GM04503 (cell line): Measurements from ENCODE around the gene GUCY1B1.

Experiments
- DNase-seq: peaks from one replicate; pipeline ENCODE4 v3.0.0-alpha.2; 2012; ENCODE audit warnings: low read depth

The GUCY1B1 gene

DNA sequence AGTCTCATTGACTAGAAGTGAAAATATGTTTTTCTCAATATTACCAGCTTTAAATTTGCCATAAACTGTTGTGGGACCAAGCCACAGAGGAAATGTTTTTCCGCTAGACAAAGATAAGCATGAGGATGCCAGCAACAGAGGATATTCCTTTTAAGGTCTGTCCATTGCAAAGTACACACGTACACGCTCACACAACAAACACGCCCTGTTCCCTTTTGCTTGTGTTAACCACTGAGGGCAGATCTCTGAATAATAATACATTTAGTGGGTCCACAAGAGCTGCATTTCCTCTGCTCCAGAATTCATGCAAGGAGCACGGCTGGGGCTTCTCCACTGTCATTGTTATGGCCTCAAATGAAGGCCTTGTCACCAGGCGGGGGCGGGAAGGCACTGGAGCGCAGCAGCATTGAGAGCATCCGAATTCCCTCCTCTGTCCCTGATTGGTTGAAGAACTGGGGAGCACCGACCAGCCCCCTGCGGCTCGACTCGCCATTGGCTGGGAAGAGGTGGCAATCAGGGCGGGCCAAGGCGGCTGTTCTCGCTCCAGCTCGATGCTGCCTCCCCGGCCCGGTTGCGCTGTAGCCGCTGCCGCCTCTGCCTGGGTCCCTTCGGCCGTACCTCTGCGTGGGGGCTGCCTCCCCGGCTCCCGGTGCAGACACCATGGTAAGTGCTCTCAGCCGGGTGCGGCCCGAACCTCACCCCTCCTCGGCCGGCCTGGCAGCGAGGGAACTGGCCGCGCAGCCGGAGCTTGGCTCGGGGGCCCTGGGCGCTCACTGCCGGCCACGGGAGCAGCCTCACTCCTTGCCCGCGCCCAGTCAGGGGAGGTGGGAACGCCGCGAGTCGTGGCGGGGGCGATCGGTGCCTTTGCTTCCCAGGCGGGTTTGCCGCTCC is at the start of gene GUCY1B1:
Gene GUCY1B1, plus strand, starts transcription at position 541 of the 891 bp plus-strand sequence. Its CDS starts 120 bp downstream, at position 661.
- peak; percentile 64 for DNase-seq

DNA sequence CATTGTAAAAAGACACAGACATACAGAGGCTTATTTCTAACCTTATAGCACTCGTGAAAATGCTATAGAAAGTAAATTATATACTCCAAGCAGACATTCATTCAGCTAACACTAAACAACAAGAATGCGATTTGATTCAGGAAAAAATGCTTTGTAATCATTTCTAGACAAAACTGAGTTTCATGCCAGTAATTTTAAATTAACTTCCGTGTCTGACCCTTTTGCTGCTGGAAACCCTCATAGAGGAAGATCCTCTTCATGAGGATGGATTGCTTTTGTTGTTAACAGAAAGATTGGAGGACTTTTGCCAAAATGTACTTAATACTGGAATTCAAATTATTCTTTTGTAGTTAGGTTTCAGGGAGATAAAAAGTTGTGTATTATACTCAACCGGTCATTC is 48.9 kb upstream of the GUCY1B1 start:
- no peak for DNase-seq

DNA sequence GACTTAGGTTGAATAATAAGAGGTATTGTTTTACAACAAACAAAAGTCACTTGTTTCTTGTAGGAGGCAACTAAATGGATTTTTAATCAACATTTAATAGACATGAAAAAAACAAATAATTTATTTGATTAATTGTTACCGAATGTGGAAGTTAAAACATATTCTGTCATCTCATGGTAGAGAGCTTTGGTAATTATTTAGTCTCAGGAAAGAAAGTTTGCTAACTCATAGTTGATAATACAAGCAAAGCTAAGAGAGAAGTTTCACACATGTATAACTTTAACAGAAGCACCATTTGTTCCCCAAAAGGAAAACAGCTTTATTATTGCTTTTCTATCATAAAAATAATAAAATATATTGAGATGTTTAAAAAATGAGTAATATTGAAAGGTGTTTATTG is 47.3 kb upstream of the GUCY1B1 start:
- DNase-seq: no peak

GRCh38 chr4:155712846-155713245 is 46.0 kb upstream of the GUCY1B1 start:
- no peak for DNase-seq

DNA sequence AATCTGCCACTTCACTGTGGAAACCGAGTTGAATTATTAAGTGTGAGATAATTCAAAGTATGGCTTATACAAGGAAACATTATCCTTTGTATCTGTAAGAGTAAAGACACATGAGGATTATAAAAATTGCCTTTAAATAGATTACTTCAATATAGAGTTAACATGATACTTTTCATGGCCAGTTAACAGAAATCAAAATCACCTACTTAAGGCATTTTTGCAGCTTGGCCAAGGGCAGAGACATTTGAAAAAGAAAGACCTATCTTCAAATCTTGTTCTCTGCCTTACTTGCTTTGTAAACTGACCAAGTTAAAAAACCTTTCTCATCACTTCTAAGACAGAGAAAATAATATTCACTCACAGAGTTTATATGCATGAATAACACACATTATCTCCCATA is 44.9 kb upstream of the GUCY1B1 start:
- no peak for DNase-seq

- no peak for DNase-seq
Measured at GRCh38 chr4:155722336-155722735, 36.5 kb upstream of the GUCY1B1 start.

GRCh38 chr4:155722816-155723499 is 35.9 kb upstream of the GUCY1B1 start:
- no peak for DNase-seq

DNA sequence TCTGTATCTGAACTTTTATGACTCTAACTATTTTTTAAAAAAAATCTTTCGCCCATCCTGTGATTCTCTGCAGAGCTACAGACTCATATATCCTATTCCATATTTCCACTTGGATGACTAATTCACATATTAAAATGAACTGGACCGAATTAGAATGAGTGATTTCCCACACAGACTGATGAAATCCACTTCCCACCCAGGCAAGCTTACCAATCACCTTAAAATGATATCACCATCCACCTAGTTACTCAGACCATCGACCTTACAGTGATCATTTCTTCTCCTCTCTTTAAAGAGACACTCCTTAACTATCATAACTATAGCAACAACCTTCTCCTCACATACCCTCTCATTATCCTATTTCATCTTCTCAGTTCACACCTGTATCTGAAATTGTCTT is 34.1 kb upstream of the GUCY1B1 start:
- DNase-seq: no peak

- DNase-seq: no peak
Measured at GRCh38 chr4:155734065-155734464, 24.8 kb upstream of the GUCY1B1 start.

- DNase-seq: no peak
Measured at GRCh38 chr4:155734951-155735350, 23.9 kb upstream of the GUCY1B1 start.

GRCh38 chr4:155735496-155735895 is 23.3 kb upstream of the GUCY1B1 start:
- no peak for DNase-seq

- peak; percentile 62 for DNase-seq
Measured at GRCh38 chr4:155738548-155738947, 20.3 kb upstream of the GUCY1B1 start.

DNA sequence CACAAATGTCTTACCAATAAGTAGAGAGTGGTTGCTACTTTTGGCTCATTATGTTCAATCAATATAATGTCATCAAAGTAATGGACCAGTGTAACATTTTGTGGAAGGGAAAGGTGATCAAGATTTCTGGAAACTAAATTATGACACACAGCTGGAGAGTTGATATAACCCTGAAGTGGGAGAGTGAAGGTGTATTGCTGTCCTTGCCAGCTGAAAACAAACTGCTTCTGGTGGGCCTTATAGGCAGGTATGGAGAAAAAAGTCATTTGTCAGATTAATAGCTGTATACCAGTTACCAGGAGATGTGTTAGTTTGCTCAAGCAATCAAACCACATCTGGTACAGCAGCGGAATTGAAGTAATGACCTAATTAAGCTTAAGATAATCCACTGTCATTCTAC is 17.3 kb upstream of the GUCY1B1 start:
- DNase-seq: no peak

DNA sequence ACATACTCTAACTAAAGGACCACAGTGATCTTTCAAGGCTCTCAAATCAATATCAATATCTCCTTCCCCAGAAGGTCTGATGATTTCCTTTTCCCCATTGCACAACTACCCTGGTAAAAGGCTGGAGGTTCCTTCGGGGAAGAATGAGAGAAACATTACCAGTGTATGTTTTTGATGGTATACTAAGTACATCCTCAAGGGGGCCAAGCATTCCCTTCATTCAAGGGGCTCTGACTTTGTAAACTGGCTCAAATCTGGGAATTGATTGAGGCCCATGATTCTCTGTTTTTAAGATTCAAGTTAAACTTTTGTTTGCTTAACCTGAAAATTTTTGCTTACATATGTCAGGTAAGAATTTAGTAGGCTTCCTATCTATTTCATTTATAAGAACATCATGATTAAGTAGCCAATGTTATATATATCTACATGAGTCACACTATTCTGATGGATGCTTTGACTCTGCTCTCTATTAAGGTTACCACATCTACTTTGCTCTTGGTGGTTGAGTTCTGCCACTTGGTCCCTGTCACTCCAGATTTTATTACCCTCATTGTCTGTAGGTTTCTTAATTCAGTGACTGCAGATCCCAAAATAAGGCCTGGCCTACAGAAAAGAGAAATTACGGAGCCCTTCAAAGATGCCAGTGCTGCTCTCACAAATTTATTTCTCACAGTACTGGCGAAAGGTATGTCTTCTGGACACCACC is 16.4 kb upstream of the GUCY1B1 start:
- DNase-seq: no peak

DNA sequence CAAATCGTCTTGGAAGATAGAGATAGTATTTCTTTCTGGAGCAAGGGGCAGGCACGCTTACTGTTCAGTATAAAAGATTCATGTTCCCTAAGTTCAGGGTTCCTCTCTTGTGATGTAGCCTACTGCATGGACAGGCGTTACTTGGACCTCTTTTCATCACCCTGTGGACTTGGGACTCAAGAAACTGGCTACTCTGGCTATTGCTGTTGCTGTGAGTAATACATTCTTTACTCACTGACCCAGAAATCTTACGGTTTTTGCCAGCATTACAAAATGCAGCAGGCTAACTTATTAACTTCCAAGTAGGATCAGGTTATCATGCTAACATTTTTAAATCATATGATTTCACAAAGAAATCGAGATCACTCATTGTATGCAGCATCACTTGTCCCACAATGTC is 12.8 kb upstream of the GUCY1B1 start:
- peak; percentile 17 for DNase-seq

DNA sequence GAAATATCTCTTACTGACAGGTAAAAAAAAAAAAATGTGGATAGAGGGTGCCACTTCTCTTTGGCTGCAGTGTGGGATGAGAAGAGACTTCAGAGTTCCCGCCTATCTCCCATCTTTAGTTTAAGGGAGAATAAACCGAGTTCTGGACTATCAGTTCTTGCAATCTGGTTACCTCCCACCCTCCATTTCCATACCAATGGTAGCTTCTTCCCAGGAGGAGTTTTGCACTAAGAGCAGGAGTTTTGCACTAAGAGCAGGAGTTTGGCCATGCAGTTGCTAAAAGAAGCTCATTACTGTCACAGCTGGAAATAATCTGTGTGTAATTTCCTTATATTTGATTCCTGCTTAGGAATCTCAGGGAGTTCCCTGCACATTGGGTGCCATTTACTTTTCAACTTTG is 10.8 kb upstream of the GUCY1B1 start:
- DNase-seq: no peak

DNA sequence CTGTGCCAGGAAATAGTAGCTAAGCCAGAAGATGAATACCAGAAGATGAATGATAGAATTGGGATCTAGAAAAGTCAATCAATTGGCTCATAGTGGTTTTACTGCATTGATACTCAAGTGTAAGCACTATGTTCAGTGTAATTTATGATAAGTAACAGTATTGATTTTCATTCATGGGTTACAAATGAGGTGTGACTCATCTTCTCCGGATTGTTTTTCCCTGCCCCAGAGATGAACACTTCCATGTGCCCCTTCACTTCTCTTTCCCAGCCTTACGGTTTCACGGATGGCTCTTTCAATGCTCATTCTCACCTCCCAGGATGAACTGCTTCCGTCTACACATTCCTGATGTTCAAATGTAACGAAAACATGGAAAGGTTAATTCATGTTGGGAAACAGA is 9.8 kb upstream of the GUCY1B1 start:
- DNase-seq: no peak

- no peak for DNase-seq
Measured at GRCh38 chr4:155751569-155751968, 7.3 kb upstream of the GUCY1B1 start.

- DNase-seq: no peak
Measured at GRCh38 chr4:155757745-155758265, 1.0 kb upstream of the GUCY1B1 start.

GRCh38 chr4:155759372-155760252 is 791 bp downstream of the GUCY1B1 start:
- DNase-seq: no peak

GRCh38 chr4:155761047-155761446 is 2.2 kb downstream of the GUCY1B1 start:
- no peak for DNase-seq

GRCh38 chr4:155761916-155762315 is 3.1 kb downstream of the GUCY1B1 start:
- no peak for DNase-seq
